Colon (tissue), 2 donors: Measurements from ENCODE around the gene FARP2.

ENCODE experiments used
- FAIRE-seq: peaks from 2 replicates; lab custom pipeline; 2012; peaks lifted over from hg19 to GRCh38; lab: Jason Lieb, UNC
- donor health status: control.
- donor health status: control.

The FARP2 gene

GRCh38 chr2:241532733-241533601, 176.9 kb downstream of the FARP2 start:
- FAIRE-seq = no peak

DNA sequence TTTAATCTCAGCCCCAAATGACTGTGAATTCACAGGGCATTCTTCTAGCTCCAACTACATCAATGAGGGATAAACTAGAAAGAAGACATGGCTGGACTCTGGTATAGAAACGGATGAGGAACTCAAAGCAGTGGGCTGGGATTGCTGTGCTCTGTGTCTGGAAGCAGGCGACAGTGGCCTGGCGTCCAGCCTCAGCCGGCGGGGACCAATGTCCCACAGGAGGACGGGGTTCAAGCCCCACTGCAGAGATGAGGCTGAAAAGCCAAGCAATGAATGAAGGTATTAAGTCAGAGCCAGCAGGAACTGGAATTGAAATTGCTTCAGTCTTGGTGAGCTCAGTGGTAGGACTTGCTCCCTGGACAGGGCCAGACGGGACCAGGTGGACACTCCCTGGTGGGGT, 178.2 kb downstream of the FARP2 start:
- no peak for FAIRE-seq

DNA sequence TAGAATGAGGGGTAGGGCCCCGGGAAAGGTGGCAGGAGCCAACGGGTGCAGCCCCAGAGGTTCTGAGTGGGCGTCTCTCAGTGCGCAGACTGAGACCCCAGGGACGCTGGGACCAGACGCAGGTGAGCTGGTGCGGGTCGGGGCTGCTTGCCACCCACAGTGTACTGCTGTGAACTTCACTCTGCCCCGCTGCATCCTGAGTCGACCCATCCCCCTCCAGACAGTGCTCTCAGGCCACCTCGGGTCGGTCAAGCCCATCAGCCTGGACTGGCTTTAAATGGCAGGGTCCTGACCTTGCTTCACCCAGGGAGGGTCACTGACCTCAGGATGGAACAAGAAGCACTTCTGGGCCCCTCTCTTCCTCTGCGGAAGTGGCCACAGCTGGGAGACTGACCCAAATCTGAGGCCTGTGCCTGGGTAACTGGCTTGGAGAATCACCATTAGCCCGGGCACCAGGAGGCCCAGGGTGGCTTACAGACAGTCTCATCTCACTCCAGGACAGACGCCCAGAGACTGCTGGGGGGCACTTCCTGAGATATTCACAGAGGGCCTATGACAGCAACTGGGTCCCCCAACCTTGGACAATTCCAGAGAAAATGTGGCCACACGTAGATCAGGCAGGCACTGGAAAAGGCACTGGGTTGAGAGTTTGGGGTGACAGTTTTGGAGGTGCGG, 178.8 kb downstream of the FARP2 start:
- no peak for FAIRE-seq

DNA sequence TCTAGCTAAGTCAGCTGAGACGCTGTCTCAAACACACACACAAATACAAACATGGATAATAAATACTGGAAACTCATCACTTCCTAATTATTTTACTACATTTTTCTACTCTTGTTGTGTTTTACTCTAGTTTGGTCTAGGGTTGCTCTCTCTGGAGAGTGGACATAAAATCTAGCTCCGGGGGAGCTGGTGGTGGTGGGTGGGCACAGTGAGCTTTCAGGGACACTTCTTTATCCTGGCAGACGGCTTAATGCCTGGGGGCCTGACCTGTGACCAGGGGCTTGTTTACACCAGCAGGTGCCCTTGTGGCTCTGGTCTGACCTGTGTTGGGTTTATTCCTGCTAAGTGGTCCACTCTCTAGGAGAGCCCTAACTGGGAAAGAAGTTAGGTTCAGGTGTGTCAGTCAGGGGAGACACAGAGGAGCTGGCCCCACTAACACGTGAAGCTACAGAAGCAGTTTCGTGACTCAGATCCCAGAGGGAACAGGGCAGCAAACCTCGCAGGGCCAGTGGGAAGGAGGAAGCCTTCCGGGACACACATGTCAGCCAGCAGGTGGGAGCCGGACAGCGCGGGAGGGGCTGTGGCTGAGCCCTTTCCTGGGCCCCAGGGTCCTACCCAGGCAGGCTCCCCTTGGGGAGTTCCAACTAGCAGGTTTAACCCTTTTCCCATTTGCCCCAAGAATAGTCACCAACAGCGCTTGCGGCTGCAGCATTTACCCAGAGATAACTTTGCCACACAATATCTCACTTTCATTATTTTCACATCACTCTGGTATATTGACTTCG, 180.0 kb downstream of the FARP2 start:
- FAIRE-seq = no peak

DNA sequence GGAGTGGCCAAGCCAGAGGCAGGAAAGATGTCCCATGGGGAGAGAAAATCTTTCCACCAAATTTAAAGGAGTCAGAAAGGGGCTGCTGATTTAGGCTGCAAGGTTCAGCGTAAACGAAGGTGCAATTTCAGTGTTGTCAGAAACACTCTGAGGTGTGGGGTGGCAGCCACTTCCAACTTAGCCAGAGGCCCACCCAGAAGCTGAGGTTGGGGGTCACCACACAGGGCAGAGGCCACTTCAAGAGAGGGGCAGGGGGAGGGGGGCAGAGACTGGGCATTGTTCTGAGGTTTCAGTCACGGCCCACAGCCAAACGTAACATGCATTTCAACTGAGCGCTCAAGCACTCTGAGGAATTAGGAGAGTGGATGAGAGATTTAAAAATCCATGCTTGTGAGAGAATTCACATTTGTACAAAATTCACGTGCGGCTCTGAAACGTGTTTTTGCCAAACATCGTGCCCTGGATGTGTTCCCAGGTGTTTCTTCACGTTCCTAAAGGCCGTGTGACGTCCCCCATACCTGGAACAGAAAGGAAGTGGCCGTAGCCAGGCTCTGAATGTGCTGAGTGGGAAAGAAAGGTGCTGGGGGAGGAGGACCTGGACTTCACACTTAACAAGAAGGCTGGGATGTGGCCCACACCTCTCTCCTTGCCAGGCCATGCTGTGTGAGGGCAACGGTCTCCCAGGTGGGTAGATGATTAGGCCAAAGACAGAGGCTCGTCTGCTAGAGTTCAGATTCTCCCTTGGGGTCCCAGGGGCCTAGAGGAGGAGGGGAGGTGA, 182.9 kb downstream of the FARP2 start:
- no peak for FAIRE-seq

DNA sequence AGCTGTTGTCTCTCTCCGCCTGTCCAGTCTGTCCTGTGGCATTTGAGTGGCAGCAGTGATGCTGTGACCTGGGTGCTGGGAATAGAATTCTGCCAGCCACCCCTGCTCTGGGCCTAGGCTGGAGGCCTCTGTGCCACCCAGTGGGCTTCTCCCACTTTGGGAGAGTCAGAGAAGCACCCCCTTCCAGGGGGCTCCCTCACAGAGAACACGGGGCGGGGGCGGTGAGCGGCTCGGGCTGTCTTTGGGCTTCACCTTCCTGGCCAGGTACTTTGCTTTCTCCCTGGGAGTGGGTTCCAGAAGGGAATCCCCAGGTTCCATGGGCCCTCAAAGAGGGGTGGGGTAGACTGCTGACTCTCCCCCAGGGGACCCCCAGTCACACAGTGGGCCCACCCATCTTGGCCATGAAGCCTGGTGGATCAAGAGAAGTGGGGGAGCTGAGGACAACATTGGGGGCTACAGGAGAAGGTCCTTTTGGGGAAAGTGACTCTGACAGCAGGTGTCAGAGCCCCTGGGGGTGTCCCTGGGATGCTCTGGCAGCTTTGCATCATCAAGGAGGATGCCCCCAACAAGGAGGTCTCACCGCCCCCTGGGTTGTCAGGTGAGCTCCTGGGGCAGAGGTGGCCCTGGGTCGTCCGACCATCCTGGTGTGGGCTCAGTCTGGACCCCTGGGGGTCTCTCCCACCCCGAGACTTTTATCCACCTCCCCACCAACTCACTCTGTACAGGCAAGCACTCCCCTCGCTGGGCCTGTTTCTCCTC, 183.7 kb downstream of the FARP2 start:
- no peak for FAIRE-seq

DNA sequence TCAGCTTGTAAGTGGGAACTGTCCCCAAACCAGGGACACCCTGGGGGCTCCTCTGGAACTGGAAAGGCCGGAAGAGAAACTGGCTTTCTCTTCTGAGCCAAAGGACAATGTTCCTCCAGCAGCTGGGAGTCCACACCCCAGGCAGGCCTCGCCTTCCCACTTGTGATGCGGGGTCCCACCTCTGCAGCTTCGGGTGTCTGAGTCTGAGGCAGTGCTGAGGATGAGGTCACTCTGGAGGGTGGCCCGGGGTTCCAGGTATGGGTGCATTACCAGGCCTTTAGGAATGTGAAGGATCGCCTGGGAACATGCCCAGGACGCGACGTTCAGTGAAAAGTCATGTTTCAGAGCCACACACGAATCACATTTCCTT, 184.3 kb downstream of the FARP2 start:
- FAIRE-seq = no peak

DNA sequence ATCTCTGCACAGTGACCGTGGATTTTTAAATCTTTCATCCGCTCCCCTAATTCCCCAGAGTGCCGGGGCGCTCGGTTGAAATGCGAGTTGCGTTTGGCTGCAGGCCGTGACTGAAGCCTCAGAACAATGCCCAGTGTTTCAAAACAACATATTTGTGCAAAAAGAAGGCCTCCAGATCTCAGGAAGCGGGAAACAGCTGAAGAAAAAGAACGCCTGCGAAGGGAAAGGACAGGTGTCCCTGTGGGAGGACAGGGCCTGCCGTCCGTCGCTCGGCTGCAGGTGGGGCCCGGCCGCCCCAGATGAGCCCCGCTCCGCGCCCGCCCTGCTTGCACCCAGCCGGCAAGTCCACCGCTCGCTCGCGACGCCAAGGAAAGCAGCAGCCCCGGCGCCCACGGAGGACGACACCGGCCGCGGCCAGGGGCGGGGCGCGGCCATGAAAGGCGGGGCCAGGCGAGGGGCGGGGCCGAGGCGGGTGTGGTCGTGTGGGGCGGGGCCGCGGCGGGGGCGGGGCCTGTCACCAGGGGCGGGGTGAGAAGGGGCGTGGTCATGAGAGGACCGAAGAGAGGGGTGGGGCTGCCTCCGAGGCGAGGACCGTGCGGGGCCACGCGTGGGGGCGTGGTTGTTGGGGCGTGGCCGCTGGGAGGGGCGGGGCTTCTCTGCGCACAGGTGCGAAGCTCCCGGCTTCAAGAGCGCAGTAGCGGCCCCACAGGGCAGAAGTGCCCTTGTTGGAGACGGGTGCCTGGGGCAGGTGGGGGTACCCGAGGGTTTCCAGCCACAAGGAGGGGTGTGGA, 184.9 kb downstream of the FARP2 start:
- FAIRE-seq = no peak

GRCh38 chr2:241541564-241542277, 185.6 kb downstream of the FARP2 start:
- FAIRE-seq = no peak

- no peak for FAIRE-seq
Observed at GRCh38 chr2:241542278-241542605, 186.2 kb downstream of the FARP2 start.
